K562 (cell line): ENCODE measurements around the gene ZBTB9. TPM values are rescaled to one million over a fixed set of nuclear protein-coding genes. Genes with fewer than 3 reads are reported as not detected.

Source experiments
- ARID2 ChIP-seq: fragments of 450-650 bp; IDR thresholded peaks from 2 replicates; pipeline ENCODE4 v1.6.1; 2017; ENCODE audit warnings: antibody characterized with exemption, mild to moderate bottlenecking
- CEBPG ChIP-seq, 3 experiments: fragments of 200-800 bp in 1 of 3; sonication (Bioruptor generic) in 1 of 3; sonication (generic) in 1 of 3; formaldehyde crosslinking in 1 of 3; IDR thresholded peaks in 2 of 3; conservative IDR thresholded peaks in 1 of 3; 2 replicates each; pipeline versions ENCODE4 v1.6.1 to v1.8.0; 2016 to 2022; ENCODE audit warnings: missing compliant biosample characterization in 2 of 3, missing genetic modification characterization in 2 of 3, mild to moderate bottlenecking in 1 of 3, missing genetic modification reagents in 1 of 3
- FIP1L1 ChIP-seq: fragments of 200-400 bp; formaldehyde crosslinking; IDR thresholded peaks from 2 replicates; pipeline ENCODE4 v1.6.1; 2018; ENCODE audit warnings: mild to moderate bottlenecking, low read depth, low read length; ENCODE audit not compliant: poor library complexity, severe bottlenecking
- FOXK1 ChIP-seq: sonication (generic); formaldehyde crosslinking; IDR thresholded peaks from 2 replicates; pipeline ENCODE4 v1.8.0; 2022; ENCODE audit warnings: missing genetic modification reagents, mild to moderate bottlenecking, borderline replicate concordance
- FOXM1 ChIP-seq, 2 experiments: fragments of 450-650 bp in 1 of 2; sonication (generic) in 1 of 2; formaldehyde crosslinking in 1 of 2; IDR thresholded peaks; 2 replicates each; pipeline versions ENCODE4 v1.6.1 to v1.9.0; 2017 to 2022; ENCODE audit warnings: low read depth in 2 of 2, mild to moderate bottlenecking in 2 of 2, missing genetic modification reagents in 1 of 2, moderate library complexity in 1 of 2
- GATA2 ChIP-seq: sonication (generic); formaldehyde crosslinking; IDR thresholded peaks from 2 replicates; pipeline ENCODE4 v1.4.0; 2020; ENCODE audit warnings: mild to moderate bottlenecking, missing genetic modification reagents
- IRF9 ChIP-seq: fragments of 450-650 bp; IDR thresholded peaks from 2 replicates; pipeline ENCODE4 v1.6.1; 2016; ENCODE audit warnings: missing biosample characterization, missing genetic modification characterization
- JUN ChIP-seq, 2 experiments: sonication (generic) in 1 of 2; formaldehyde crosslinking in 1 of 2; IDR thresholded peaks; 2 replicates each; pipeline versions ENCODE4 v1.6.1 to v1.8.0; 2012 to 2022; ENCODE audit warnings: borderline replicate concordance in 2 of 2, mild to moderate bottlenecking in 2 of 2, improper control_type of control experiment in 1 of 2, low read depth in 1 of 2, low read length in 1 of 2, missing genetic modification reagents in 1 of 2
- KLF13 ChIP-seq: fragments of 450-650 bp; IDR thresholded peaks from 2 replicates; pipeline ENCODE4 v1.6.1; 2016; ENCODE audit warnings: missing genetic modification characterization, low read depth, mild to moderate bottlenecking, missing compliant biosample characterization, moderate library complexity, borderline replicate concordance
- KLF6 ChIP-seq: fragments of 250-450 bp; sonication (Bioruptor Pico); IDR thresholded peaks from 2 replicates; pipeline ENCODE4 v1.4.0; 2020; ENCODE audit warnings: mild to moderate bottlenecking, moderate library complexity, borderline replicate concordance
- MIER1 ChIP-seq: fragments of 450-650 bp; IDR thresholded peaks from 2 replicates; pipeline ENCODE4 v1.6.1; 2016; ENCODE audit warnings: antibody characterized with exemption, mild to moderate bottlenecking, low read depth
- RFX5 ChIP-seq: IDR thresholded peaks from 2 replicates; pipeline ENCODE4 v1.6.1; 2011; ENCODE audit warnings: low read depth, mild to moderate bottlenecking, improper control_type of control experiment, low read length
- RFX7 ChIP-seq: fragments of 250-450 bp; sonication (Bioruptor Pico); IDR thresholded peaks from 2 replicates; pipeline ENCODE4 v1.5.1; 2021; ENCODE audit warnings: mild to moderate bottlenecking
- ZKSCAN1 ChIP-seq: fragments of 150-350 bp; IDR thresholded peaks from 2 replicates; pipeline ENCODE4 v1.6.1; 2016; ENCODE audit warnings: low read depth, low read length
- ZNF324 ChIP-seq: fragments of 250-450 bp; sonication (Bioruptor Pico); IDR thresholded peaks from 2 replicates; pipeline ENCODE4 v1.4.0; 2020; ENCODE audit warnings: mild to moderate bottlenecking
- ZNF668 ChIP-seq: fragments of 250-450 bp; sonication (Bioruptor Pico); IDR thresholded peaks from 2 replicates; pipeline ENCODE4 v1.8.0; 2022; ENCODE audit warnings: mild to moderate bottlenecking, inconsistent platforms
- polyA plus RNA-seq, 8 experiments: library from polyadenylated mRNA; depleted of rRNA in 4 of 8; stranded (reverse) in 5 of 8; unstranded in 3 of 8; fragments of >200 nt; fragmentation: Nextera tagmentation in 2 of 8; fragmentation: Illumina TruSeq in 1 of 8; extraction: Ambion mirVana in 2 of 8; extraction: Trizol in 1 of 8; gene quantifications; 2 replicates each; pipeline versions ENCODE4 v1.2.1 to v1.2.3, GENCODE V29; 2011 to 2014; ENCODE audit warnings: inconsistent platforms in 1 of 8, missing spikeins in 1 of 8
- total RNA-seq, 7 experiments: library from RNA; depleted of rRNA in 6 of 7; stranded (reverse); fragments of >200 nt in 6 of 7; fragmentation: Illumina TruSeq in 2 of 7; extraction: Trizol in 2 of 7; gene quantifications; 2 replicates each; pipeline versions ENCODE4 v1.2.1 to v1.2.3, GENCODE V29; 2011 to 2021; ENCODE audit warnings: low replicate concordance in 1 of 7
- TF ChIP-seq, protein P1 (sequence below): sonication (generic); formaldehyde crosslinking; IDR thresholded peaks from 2 replicates; pipeline ENCODE4 v1.8.1; 2023; ENCODE audit warnings: missing genetic modification reagents, mild to moderate bottlenecking, borderline replicate concordance
- TF ChIP-seq, protein P2 (sequence below): fragments of 250-450 bp; sonication (Bioruptor Pico); IDR thresholded peaks from 2 replicates; pipeline ENCODE4 v1.5.0; 2022; ENCODE audit warnings: mild to moderate bottlenecking

The ZBTB9 gene
- total and polyA plus RNA-seq, 9 of the 15 experiments (the other 6 are each of a cell fraction or from before 2014, with no cell fraction given): 1.9 to 19.5 (median 10.4) TPM

GRCh38 chr6:33417128-33417902, 37.1 kb upstream of the ZBTB9 start (continued):
- TF ChIP-seq RFX5: no peak
- TF ChIP-seq ZNF324 (CRISPR knock-in tag): no peak
- no peak for TF ChIP-seq FOXM1 (IDR thresholded peaks at IDR 0.05; ENCODE audit: low read depth)
- no peak; the same call in 1 of the 2 replicates for TF ChIP-seq FOXM1 (CRISPR knock-in tag; IDR thresholded peaks at IDR 0.05; ENCODE audit: low read depth)
- TF ChIP-seq GATA2 (CRISPR knock-in tag): no peak; the same call in 1 of the 2 replicates
- TF ChIP-seq ZKSCAN1: no peak
- TF ChIP-seq KLF13: no peak
- no peak for TF ChIP-seq CEBPG (CRISPR knock-in tag; IDR thresholded peaks at IDR 0.05)
- no peak for TF ChIP-seq CEBPG (tag; conservative IDR thresholded peaks at IDR 0.05 in 1 of 2, IDR thresholded peaks at IDR 0.05 in 1 of 2)
- TF ChIP-seq FOXK1: no peak
- no peak for TF ChIP-seq KLF6 (CRISPR knock-in tag)
- TF ChIP-seq MIER1: no peak
- no peak for TF ChIP-seq RFX7 (CRISPR knock-in tag)
- no peak for TF ChIP-seq FIP1L1
- TF ChIP-seq ARID2: no peak
- TF ChIP-seq ZNF668 (CRISPR knock-in tag): no peak
- TF ChIP-seq, protein P1, sequence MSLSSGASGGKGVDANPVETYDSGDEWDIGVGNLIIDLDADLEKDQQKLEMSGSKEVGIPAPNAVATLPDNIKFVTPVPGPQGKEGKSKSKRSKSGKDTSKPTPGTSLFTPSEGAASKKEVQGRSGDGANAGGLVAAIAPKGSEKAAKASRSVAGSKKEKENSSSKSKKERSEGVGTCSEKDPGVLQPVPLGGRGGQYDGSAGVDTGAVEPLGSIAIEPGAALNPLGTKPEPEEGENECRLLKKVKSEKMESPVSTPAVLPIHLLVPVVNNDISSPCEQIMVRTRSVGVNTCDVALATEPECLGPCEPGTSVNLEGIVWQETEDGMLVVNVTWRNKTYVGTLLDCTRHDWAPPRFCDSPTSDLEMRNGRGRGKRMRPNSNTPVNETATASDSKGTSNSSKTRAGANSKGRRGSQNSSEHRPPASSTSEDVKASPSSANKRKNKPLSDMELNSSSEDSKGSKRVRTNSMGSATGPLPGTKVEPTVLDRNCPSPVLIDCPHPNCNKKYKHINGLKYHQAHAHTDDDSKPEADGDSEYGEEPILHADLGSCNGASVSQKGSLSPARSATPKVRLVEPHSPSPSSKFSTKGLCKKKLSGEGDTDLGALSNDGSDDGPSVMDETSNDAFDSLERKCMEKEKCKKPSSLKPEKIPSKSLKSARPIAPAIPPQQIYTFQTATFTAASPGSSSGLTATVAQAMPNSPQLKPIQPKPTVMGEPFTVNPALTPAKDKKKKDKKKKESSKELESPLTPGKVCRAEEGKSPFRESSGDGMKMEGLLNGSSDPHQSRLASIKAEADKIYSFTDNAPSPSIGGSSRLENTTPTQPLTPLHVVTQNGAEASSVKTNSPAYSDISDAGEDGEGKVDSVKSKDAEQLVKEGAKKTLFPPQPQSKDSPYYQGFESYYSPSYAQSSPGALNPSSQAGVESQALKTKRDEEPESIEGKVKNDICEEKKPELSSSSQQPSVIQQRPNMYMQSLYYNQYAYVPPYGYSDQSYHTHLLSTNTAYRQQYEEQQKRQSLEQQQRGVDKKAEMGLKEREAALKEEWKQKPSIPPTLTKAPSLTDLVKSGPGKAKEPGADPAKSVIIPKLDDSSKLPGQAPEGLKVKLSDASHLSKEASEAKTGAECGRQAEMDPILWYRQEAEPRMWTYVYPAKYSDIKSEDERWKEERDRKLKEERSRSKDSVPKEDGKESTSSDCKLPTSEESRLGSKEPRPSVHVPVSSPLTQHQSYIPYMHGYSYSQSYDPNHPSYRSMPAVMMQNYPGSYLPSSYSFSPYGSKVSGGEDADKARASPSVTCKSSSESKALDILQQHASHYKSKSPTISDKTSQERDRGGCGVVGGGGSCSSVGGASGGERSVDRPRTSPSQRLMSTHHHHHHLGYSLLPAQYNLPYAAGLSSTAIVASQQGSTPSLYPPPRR: no peak
- peak; percentile 74 for TF ChIP-seq JUN (IDR thresholded peaks at IDR 0.05; ENCODE audit: borderline replicate concordance, low read depth, low read length)
- no peak; the same call in 1 of the 2 replicates for TF ChIP-seq JUN (CRISPR knock-in tag; IDR thresholded peaks at IDR 0.05; ENCODE audit: borderline replicate concordance)
- TF ChIP-seq, protein P2, sequence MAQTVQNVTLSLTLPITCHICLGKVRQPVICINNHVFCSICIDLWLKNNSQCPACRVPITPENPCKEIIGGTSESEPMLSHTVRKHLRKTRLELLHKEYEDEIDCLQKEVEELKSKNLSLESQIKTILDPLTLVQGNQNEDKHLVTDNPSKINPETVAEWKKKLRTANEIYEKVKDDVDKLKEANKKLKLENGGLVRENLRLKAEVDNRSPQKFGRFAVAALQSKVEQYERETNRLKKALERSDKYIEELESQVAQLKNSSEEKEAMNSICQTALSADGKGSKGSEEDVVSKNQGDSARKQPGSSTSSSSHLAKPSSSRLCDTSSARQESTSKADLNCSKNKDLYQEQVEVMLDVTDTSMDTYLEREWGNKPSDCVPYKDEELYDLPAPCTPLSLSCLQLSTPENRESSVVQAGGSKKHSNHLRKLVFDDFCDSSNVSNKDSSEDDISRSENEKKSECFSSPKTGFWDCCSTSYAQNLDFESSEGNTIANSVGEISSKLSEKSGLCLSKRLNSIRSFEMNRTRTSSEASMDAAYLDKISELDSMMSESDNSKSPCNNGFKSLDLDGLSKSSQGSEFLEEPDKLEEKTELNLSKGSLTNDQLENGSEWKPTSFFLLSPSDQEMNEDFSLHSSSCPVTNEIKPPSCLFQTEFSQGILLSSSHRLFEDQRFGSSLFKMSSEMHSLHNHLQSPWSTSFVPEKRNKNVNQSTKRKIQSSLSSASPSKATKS (CRISPR knock-in tag): no peak
- TF ChIP-seq IRF9 (tag): no peak
